GM18502 (cell line): ENCODE measurements around the gene PDGFRB.

Experiments used
- ATAC-seq: cut with Tn5 transposase; IDR thresholded peaks from one replicate; pipeline ENCODE4 v1.9.1; 2021; ENCODE audit warnings: mild to moderate bottlenecking; ENCODE audit not compliant: unreplicated experiment, poor library complexity

The PDGFRB gene

GRCh38 chr5:150075233-150075632, 80.4 kb downstream of the PDGFRB start:
- ATAC-seq, result no peak

GRCh38 chr5:150073677-150074076, 82.0 kb downstream of the PDGFRB start:
- no peak for ATAC-seq

DNA sequence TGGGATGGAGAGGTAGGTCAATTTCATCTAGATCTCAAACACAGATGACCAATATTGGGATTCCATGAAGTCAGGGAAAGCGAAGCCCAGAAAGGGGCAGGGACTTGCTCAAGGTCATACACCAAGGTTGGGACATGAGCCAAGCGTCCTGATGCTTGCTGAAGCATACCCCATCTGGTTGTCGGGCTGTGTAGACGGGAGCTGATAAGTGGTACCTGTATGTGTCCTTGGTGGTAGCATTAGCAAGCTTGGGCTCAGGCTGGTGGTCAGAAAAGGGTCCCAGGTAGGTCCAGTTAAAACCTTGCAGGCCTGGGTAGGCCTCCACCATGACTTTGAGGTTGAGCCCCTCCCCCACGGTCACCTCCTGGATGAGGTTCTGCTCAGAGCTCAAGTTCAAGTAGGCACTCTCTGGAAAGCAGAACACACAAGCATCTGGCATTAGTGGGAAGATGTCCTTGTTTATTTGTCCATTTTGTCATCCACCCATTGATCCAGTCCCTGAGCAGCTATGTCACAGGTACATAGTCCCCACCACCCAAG, 82.5 kb downstream of the PDGFRB start:
- ATAC-seq, result no peak

GRCh38 chr5:150070821-150071220, 84.8 kb downstream of the PDGFRB start:
- no peak for ATAC-seq

DNA sequence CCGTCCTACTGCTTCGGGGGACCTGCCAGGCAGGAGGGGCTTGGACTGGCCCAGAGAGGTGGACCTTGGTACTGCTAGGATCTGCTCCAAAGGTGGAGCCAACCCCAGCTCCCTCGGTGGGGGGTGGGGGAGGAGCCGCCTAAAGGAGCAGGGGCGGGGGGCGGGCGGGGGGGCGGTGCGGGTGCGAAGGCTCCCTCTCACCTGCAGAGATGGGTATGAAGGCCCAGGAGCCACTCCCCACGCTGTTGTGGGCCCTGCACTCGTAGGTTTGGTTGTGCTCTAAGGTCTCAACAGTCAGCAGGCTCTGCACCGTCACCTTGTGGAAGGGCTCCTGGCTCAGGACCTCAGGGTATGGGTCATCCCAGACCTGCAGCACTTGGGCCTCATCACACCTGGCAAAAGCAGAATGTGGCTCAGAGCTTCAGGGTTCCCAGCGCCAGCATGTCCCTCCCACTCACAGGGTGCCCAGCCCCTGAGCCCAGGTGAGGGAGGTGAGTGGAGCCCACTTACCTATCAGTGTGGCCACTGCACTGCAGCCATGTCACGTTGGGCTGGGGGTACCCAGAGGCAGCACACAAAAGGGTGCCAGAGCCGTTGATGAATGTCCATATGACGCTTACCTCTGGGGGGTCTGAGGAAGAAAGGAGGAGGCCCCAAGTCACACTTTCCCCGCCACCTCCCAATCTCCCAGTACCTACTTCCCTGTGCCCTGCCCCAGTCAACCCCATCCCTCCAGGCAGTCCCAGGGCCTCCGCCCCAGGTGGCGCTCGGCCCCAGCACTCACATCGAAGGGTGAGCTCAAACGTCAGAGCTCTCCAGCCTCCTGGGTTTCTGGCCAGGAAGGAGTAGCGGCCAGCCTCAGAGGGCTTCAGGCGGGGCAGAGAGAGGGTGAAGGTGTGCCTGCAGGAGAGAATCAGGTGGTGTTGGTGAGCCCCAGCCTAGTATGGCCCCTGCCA, 85.7 kb downstream of the PDGFRB start:
- no peak for ATAC-seq

- no peak for ATAC-seq
Observed at GRCh38 chr5:150068961-150069645, 86.5 kb downstream of the PDGFRB start.

GRCh38 chr5:150068472-150068871, 87.2 kb downstream of the PDGFRB start:
- no peak for ATAC-seq

DNA sequence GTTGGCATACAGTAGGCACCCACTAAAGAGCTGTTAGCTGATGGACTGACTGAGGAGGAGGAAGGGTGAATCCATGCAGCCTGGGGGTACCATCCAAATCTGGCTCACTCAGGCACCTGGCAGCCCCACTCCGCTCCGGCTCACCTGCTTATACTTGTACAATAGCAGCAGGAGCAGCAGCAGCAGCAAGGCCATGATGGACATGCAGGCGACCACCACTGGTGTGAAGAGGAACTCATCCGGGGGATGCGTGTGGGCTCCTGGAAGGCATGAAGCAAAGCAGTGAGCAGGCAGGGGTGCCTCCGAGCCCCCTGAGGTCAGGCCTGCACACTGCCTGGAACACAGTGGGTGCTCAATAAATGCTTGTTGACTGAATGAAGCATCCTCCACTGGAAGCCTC, 87.6 kb downstream of the PDGFRB start:
- no peak for ATAC-seq

- ATAC-seq, result no peak
Observed at GRCh38 chr5:150067405-150067960, 88.2 kb downstream of the PDGFRB start.

- no peak for ATAC-seq
Observed at GRCh38 chr5:150066901-150067396, 88.7 kb downstream of the PDGFRB start.

- ATAC-seq, result no peak
Observed at GRCh38 chr5:150066436-150066835, 89.2 kb downstream of the PDGFRB start.

DNA sequence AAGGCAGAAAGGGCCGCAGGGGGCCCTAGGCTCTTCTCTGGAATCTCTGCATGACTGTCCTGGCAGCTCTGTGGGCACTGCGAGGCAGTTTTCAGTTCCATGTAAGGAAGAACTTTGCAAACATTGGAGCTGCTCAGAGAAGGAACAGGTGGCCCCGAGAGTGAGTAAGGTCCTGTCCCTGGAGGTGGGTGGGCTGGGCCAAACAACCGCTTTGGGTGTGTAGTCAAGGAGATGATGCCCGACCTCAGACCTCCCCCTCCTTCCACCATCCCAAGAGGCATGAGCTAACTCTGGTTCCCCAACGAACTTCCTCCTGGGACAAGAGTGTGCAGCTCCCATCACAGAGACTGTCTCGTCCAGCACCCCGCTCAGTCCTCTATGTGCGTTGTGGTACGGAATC, 89.8 kb downstream of the PDGFRB start:
- no peak for ATAC-seq

GRCh38 chr5:150065346-150065745, 90.3 kb downstream of the PDGFRB start:
- no peak for ATAC-seq

DNA sequence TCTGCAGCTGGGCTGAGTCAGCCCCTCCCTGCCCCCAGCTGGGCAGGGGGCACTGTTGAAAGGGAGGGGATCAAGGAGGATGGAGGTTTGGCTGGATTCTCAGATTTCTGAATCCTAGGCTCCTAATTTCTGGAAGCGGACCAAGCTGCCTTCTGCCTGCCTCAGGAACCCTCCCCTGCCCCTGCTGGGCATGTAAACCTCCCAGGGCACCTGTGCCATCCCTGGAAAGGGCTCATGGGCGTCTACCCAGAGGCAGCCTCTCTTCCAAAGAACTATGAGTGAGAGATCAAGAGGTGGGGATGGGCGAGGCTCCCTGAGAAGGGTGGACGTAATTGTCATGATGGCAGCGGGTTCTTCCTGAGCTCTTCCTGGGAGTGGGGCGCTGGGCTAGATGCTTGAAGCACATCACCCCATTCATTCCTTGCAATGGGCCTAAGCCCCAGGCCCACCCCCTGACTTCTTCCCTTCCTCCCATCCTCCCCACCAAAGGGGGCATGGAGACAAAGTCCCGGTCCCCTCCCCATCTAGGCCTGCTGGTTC, 90.9 kb downstream of the PDGFRB start:
- ATAC-seq, result no peak
